Measurements from ENCODE around the gene ATP10A. TPM values are rescaled to one million over a fixed set of nuclear protein-coding genes. Genes with fewer than 3 reads are reported as not detected.
"Not testable (repeated sequence)": the region's sequence is repeated elsewhere in the genome, so short reads cannot be mapped to it uniquely, and the experiment has no call there.

ATP10A gene
- total and polyA plus RNA-seq, 2 experiments from 2014 or later: not detected

DNA sequence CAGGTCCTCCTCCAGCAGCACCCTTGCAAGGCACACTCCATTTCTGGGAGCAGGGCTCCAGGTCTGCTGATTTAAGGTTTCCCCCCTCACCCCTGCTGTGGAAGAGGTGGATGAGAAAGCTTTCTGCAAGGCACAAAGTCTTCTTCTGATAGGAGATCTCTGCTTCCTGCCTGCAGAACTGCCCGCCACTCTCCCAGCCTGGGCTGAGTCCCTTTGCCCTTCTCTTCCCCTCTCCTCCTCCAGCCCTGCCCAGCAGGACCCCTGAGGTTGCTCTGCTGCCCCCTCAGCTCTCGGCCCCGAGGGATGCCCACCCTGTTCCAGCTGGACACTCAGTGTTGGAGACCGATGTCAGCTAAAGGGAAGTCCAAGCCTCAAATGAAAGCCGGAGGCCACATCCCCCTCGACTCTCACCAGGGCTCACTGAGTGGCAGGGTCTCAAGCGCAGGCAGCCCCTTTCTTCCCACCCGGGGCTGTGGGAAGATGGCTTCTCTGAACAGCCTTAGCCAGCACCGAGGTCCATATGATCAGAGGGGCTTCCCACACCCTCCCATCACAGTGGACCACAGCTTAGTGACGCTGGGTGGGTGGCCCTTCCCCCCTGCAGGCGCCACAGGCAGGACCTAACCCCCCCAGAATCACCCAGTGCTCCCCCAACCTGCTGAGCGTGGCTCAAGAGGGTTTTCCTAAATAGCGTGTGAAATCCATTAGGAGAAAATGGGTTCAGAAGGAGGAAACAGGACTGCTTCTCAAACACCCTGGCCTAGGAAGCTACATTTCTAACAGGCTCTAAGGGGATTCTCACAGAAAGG, 4.0 kb downstream of the ATP10A start:
- TF ChIP-seq, protein P1, sequence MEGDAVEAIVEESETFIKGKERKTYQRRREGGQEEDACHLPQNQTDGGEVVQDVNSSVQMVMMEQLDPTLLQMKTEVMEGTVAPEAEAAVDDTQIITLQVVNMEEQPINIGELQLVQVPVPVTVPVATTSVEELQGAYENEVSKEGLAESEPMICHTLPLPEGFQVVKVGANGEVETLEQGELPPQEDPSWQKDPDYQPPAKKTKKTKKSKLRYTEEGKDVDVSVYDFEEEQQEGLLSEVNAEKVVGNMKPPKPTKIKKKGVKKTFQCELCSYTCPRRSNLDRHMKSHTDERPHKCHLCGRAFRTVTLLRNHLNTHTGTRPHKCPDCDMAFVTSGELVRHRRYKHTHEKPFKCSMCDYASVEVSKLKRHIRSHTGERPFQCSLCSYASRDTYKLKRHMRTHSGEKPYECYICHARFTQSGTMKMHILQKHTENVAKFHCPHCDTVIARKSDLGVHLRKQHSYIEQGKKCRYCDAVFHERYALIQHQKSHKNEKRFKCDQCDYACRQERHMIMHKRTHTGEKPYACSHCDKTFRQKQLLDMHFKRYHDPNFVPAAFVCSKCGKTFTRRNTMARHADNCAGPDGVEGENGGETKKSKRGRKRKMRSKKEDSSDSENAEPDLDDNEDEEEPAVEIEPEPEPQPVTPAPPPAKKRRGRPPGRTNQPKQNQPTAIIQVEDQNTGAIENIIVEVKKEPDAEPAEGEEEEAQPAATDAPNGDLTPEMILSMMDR (IDR thresholded peaks at IDR 0.05; ENCODE audit: low read depth, low read length): no peak
- Histone ChIP-seq H3K27me3 (peaks cover 63% of the 10 kb centered on the region), H3K36me3 (no peaks in the 10 kb centered on the region), H3K9me3 (ENCODE audit: low read depth) (no peaks in the 10 kb centered on the region), H3K4me3 (no peak overlapping the region), H3K4me1 (ENCODE audit: low read depth) (no peaks in the 10 kb centered on the region), H3K27ac (no peak overlapping the region)
- no peak for DNase-seq (ENCODE audit: low read depth in 1 of 2, low spot score in 1 of 2)

DNA sequence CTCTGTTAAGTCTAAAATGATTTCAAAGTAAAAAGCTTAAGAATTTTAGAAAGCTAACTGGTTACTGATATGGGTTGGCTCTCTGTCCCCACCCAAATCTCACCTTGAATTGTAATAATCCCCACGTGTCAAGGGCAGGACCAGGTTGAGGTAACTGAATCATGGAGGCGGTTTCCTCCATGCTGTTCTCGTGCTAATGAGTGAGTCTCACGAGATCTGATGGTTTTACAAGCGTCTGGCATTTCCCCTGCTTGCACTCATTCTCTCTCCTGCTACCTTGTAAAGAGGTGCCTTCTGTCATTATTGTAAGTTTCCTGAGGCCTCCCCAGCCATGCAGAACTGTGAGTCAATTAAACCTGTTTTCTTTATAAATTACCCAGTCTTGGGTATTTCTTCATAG, 7.1 kb downstream of the ATP10A start:
- H3K4me3 ChIP-seq; H3K36me3 ChIP-seq; DNase-seq (ENCODE audit: low read depth in 1 of 2, low spot score in 1 of 2); H3K27ac ChIP-seq; H3K4me1 ChIP-seq (ENCODE audit: low read depth); H3K9me3 ChIP-seq (ENCODE audit: low read depth): not testable (repeated sequence)
- peaks cover 32% of the 10 kb centered on the region for H3K27me3 ChIP-seq

DNA sequence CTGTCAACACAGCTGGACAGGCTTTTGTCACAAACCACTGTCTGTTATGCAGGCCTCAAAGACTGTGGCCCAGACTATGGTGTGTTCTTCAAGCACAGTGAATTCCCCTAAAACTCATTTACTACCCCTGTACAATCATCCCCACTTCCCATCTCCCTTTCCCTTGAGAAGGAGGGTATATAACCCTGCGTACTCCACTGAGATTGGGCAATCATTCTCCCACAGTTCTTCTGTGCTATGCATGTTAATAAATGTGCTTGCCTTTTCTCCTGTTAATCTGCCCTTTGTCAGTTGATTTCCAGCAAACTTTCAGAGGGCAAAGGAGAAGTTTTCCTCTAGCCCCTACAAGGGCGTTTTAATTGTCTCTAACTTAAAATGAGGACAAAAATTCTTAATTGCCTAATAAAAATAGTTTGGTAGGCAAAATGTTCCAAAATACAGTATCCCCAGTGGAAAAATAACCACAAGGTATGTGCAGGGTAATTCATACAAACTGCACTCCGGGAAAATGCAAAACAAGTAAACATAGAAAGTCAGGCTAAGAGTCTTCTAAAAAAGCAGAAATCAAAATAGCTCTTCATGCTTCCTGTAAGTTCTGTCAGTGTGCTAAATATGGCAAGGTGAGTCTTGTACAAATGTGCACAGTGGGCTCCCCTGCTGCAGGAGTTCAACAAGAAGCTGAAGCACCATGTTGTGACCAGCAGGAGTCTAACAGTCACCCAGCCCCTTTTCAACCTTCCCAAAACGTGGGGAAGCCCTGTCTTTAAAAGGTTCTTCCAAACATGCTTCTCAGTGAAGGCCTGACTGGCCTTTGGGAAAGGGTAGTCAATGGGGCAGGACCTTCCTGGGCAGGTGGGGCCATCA, 10.2 kb downstream of the ATP10A start:
- Histone ChIP-seq H3K4me3 (no peak overlapping the region), H3K27ac (no peak overlapping the region), H3K27me3 (peaks cover under 1% of the 10 kb centered on the region), H3K4me1 (ENCODE audit: low read depth) (no peaks in the 10 kb centered on the region), H3K9me3 (ENCODE audit: low read depth) (no peaks in the 10 kb centered on the region), H3K36me3 (no peaks in the 10 kb centered on the region)
- DNase-seq (ENCODE audit: low read depth in 1 of 2, low spot score in 1 of 2): peak in 1 of 2 donors; percentile 19
- TF ChIP-seq, protein P1 (IDR thresholded peaks at IDR 0.05; ENCODE audit: low read depth, low read length): no peak

DNA sequence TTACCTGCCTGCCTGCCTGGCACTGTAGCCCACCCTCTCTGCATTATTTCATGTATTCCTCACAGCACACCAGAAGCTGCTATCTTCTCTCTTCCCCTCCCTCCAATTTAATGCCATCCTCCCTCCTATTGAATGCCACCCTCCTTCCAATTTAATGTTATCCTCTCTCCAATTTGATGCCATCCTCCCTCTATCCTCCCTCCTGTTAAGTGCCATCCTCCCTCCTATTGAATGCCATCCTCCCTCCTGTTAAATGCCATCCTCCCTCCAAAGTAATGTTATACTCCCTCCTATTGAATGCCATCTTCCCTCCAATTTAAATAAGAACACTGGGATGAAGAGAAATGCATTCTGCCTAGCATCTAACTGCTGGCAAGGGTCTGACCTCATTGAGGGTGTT, 11.1 kb downstream of the ATP10A start:
- Histone ChIP-seq H3K27ac (no peak overlapping the region), H3K9me3 (ENCODE audit: low read depth) (no peaks in the 10 kb centered on the region), H3K4me1 (ENCODE audit: low read depth) (no peaks in the 10 kb centered on the region), H3K36me3 (no peaks in the 10 kb centered on the region), H3K4me3 (no peak overlapping the region), H3K27me3 (no peaks in the 10 kb centered on the region)
- TF ChIP-seq, protein P1 (IDR thresholded peaks at IDR 0.05; ENCODE audit: low read depth, low read length): no peak
- no peak for DNase-seq (ENCODE audit: low read depth in 1 of 2, low spot score in 1 of 2)

DNA sequence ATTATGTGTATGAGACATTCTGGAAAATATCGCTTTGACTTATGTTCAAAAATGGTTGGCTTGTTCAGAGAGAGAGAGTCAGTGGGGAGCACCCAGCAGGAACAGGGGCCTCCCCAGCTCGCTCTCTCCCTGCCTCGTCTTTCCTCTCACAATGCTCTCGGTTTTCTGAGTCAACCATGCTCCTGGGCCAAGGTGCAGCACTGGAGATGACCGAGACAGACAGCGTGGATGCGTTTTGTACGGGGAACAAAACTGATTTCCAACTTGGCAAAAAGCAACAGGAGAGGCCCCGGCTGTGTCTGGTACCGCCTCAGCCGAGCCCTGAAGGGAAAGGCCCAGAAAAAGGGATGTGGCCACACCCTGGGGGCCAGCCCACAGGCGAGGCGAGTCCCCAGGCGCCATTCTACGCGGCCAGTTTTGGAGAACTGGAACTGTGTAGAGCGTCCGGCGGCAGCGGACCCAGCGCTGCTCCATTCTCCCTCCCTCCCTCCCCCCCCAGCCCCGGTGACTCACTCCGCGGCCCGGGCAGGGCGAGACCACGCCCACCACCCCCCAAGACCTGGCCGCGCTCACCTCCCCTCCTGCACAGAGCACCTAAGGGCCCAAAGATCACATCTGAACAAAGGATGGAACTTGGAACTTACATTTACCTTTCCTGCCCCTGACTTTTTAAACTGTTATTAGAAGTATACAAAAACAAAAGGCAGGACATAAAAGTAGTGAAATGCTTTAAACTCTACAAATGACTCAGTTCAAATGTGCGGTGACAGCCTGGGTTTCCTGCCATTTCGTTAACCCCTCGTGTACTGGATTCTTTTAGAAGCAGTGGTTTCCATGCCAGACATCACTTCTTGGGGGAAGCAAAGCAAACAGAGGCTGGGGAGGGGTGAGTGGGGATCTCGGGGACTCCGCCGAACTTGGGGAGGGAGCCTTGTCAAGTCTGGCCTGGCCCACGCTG, 12.7 kb downstream of the ATP10A start:
- Histone ChIP-seq H3K4me3 (peak overlapping the region; percentile 10), H3K36me3 (no peaks in the 10 kb centered on the region), H3K27me3 (no peaks in the 10 kb centered on the region), H3K9me3 (ENCODE audit: low read depth) (no peaks in the 10 kb centered on the region), H3K4me1 (ENCODE audit: low read depth) (no peaks in the 10 kb centered on the region), H3K27ac (no peak overlapping the region)
- TF ChIP-seq, protein P1 (IDR thresholded peaks at IDR 0.05; ENCODE audit: low read depth, low read length): no peak
- peak; percentile 51 to 78 for DNase-seq (ENCODE audit: low read depth in 1 of 2, low spot score in 1 of 2)
